DMS153 treated with DMSO at 0.1 percent for 48 hours (cell line): ENCODE results near the gene XAGE3.
"Not testable (repeated sequence)": the region's sequence is repeated elsewhere in the genome, so short reads cannot be mapped to it uniquely, and the experiment has no call there.

Experiments
- DNase-seq: peaks from one replicate; lab custom pipeline; 2025; ENCODE audit not compliant: unreplicated experiment; lab: John Stamatoyannopoulos, UW

XAGE3 gene

DNA sequence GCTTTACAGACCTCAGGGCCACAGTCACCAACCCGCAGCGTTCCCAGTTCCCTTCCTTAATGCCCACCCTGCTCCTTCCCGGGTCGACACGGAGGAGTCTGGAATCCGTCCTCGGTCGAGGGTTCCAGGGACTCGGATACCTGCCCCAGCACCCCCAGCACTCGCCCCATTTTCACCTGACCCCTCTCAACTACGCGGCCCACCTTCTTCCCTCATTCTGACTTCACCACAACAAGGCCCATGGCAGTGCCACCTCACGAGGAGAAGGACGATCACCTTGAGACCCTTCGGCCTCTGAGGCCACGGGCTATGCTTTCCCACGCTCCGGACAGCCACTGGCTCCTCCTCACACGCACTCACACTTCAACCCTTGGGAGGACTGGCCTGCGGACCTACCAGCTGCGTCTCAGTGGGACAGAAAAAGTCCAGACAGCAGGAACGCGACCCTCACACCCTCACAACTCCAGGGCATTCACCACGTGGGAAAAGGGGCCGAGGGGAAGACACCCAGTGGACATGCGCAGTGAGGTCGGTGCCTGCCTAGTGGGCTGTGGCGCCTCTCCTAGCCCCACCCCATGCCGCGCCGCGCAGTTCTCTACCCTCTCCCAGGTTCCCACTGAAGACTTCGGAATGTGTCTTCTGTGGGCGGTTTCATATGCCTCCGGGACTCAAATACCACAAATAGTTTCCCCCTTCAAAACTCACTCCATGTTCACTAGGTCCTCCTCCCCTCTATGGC is at the start of gene XAGE3:
Gene XAGE3 (minus strand): TSS at position 474 of the 739 bp plus-strand sequence. CDS start 950 bp downstream, outside the sequence.
- no peak for DNase-seq

GRCh38 chrX:52914704-52915103 is 46.8 kb upstream of the XAGE3 start:
- DNase-seq, result not testable (repeated sequence)

- DNase-seq, result not testable (repeated sequence)
These were observed 45.8 kb upstream of the XAGE3 start for GRCh38 chrX:52913681-52914080.

GRCh38 chrX:52909313-52909969 is 41.6 kb upstream of the XAGE3 start:
- DNase-seq, result not testable (repeated sequence)

- DNase-seq, result not testable (repeated sequence)
These were observed 40.0 kb upstream of the XAGE3 start for GRCh38 chrX:52907900-52908299.

- DNase-seq, result not testable (repeated sequence)
These were observed 39.3 kb upstream of the XAGE3 start for GRCh38 chrX:52907137-52907536.

DNA sequence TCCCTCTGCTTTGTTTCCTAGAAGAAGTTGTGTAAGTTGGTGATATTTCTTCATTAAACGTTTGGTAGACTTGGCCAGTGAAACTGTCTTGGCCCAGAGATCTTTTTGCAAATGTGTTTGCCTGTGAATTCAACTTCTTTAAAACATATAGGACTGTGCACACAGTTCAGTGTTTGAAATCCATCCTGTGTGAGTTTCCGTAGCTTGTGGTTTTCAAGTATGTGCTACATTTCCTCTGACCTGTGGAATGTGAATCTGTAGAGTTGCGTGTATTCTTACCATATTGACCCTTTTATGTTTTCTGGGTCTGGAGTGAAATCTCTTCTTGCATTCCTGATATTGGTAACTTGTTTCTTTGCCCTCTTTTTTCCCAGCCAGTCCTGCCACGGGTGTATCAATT is 38.2 kb upstream of the XAGE3 start:
- DNase-seq, result not testable (repeated sequence)

- not testable (repeated sequence) for DNase-seq
These were observed 37.6 kb upstream of the XAGE3 start for GRCh38 chrX:52905531-52905930.

DNA sequence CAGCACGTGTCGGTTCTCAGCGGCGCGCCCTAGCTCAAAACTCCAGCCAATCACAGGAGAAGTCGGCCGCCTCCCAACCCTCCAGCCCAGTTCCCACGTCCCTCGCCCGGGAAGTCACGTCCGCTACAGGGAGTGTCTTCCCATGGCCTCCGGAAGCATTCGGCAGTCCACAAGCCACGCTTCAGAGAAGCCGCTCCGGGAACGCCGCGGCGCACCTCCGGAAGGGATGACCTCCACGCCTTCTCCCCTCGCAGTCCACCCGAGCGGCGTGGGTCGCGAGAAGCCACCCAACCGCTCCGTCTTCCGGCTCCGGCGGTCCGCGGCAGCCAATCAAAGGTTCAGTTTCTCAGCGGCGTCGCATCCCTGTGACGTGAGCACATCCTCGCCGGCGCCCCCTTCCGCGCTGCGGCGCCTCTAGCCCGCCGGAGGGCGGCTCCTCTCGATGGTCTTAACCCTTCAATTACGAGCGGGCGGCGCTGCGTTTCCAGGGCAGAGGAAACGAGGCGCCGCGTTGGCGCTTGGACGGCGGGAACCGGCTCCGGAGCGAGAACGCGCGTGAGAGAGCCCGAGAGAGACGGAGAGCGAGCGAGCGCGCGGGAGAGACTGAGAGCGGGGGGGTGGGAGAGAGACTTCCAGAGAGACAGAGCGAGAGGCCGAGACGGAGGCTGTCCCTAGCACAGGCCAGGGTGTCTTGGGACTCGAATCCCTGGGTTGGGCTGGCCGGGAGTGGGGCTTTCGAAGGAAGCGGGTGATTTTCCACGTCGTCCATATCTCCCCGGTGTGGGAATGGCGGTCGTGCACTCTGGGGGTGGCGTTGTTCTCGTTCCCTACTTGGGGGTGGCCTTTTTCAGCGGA is 29.2 kb upstream of the XAGE3 start, which contains the start of gene FAM156B:
Gene FAM156B (plus strand): TSS at position 476 of the 855 bp plus-strand sequence. CDS start 9,896 bp downstream, outside the sequence.
- DNase-seq, result not testable (repeated sequence)

- not testable (repeated sequence) for DNase-seq
These were observed 28.6 kb upstream of the XAGE3 start for GRCh38 chrX:52896438-52896837.

DNA sequence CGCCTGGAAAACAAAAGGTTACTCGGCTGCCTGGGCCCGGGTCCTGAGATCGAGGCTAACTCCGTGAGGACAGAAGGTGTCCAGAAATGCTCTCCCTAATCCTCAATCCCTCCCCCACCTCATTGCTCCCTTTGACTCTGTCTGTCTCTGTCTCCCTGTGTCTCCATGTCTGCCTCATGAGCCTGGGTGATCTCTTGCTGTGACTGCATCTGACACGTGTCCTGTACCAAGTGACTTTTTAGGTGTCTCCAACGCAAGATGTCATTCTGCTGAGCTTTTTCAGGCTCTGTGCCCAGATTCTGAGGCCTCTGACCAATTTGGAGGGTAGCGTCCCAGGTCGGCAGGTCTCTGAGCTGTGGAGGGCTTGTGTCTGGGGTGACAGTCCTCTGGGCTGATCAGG is 20.2 kb upstream of the XAGE3 start:
- DNase-seq, result not testable (repeated sequence)

- not testable (repeated sequence) for DNase-seq
These were observed 19.6 kb upstream of the XAGE3 start for GRCh38 chrX:52887459-52887858.

GRCh38 chrX:52876386-52876785 is 8.5 kb upstream of the XAGE3 start:
- DNase-seq, result not testable (repeated sequence)

DNA sequence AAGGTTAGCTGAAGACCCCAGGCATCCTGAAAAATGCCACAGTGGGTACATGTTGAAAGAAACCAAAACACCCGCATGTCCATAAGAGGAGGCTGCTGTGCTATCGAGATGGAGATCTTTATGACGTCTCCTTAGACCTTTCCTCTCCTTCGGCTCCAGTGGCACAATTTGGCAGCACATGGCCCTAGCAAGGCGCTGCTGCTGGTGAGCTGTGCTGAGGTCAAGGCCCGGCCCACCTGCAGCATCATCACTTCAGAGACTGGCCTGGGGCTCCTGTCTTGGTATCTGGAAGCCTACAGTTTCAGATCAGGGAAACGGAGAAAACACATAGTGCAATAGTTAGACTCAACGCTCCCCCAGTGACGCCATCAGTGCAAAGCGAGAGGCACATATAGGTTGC is 7.6 kb upstream of the XAGE3 start:
- DNase-seq, result not testable (repeated sequence)

DNA sequence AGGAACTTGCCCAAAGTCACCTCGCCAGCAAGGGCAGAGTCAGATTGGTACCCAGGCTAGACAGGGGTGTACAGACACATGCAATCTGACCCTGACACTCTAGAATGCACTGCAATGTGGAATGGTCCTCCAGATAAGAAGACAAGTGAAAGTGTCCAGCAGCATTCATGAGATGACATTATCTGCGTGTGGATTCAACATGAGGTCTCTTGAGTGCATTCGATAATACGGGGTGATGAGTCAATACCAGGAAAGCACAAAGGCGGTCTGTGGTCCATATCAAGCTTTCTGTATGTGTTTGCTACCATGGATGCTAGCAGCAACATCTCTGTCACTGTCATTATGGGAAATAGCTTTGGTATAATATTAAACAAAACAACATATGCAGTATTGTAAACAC is 6.8 kb upstream of the XAGE3 start:
- DNase-seq, result no peak

- DNase-seq, result not testable (repeated sequence)
These were observed 5.9 kb upstream of the XAGE3 start for GRCh38 chrX:52873825-52874224.

- DNase-seq, result no peak
These were observed 2.2 kb upstream of the XAGE3 start for GRCh38 chrX:52870046-52870445.

GRCh38 chrX:52865343-52865998 is 2.4 kb downstream of the XAGE3 start:
- no peak for DNase-seq

DNA sequence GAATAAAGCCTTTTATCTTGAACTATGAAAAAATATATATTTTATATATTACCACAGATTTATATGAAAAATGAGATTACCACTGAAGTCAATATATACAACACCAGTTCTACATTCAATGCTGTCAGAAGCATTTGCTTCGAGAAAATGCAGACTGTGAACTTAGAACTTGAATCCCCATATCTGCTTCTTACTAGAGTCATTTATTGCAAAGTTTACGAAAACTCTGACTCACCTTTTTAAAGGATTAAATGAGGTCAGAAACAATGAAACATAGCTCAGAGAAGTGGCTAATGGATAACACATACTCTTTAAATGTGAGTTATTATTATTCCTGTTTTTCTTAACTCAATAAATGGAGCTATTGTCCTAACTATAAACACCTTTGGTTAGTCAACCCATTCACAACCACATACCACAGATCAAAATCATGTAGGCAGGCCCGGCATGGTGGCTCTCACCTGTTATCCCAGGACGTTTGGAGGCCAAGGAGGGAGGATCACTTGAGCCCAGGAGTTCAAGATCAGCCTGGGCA is 10.8 kb downstream of the XAGE3 start:
- not testable (repeated sequence) for DNase-seq

DNA sequence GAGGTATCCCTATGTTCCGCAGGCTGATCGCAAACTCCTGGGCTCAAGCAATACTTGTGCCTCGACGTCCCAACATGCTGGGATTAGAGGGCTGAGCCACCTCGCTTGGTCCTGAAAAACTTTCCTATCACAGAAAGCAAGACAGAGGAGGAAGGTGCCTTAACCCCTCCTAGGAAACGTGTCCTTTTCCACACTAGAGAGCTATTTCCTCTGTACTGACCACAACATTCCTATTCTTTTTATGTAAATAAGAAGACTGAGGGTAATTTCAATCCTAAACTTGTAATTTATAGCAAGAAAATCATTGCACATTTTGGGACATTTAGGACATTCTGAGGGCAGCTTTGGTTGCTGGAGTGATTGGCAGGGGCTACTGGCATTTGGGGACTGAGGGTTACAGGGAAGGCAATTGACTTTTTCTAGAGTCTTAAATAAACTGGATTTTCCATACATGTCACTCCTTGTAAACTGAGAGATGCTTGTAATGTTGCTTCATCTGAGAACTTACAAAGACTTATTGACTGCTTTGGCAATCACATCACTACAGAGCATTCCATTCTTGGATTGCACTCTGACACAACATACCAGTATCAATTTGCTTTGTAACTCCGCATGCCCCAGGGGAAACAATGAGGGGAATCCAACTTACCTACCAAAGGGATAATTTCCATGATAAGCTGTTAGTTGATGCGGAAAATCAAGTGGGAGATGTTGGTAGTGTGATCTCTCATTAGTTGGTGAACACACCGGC is 15.6 kb downstream of the XAGE3 start:
- no peak for DNase-seq
